ENCODE data around the gene MYL2.
"Not testable (repeated sequence)": the region's sequence is repeated elsewhere in the genome, so short reads cannot be mapped to it uniquely, and the experiment has no call there.

The MYL2 gene, protein sequence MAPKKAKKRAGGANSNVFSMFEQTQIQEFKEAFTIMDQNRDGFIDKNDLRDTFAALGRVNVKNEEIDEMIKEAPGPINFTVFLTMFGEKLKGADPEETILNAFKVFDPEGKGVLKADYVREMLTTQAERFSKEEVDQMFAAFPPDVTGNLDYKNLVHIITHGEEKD
- 0 reads per million in 4 experiments for total RNA-seq

DNA sequence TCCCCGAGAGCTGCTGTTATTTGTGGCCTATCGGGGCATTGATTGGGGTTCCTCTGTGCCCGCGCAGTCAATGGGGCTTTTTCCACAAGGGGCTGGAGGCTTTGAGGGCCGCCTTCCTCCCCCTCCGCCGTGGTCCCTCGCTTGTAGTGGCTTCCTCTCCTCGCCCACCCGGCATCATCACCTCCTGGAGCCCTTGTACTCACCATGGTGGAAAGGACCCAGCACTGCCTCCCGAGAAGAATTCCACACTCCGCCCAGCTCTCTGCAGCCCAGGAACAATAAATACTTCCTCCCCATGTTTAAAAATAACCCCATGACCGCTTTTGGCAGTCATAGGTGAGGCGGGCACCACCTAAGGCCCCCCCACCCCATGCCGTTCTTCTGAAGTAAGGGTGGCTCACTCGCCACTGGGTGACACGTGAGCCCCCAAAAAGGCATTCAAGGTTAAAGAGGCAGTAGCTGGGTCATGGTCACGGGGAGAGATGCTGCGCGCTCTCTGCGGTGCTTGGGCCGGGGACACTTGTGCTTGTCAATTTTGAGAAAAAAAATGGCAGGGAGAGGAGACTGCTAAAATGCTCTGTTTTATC lies at the start of gene MYL2:
TSS of gene MYL2 (minus strand) at position 256 of the 587 bp plus-strand sequence. CDS start at position 206, 50 bp downstream.
- DNase-seq = no peak

DNA sequence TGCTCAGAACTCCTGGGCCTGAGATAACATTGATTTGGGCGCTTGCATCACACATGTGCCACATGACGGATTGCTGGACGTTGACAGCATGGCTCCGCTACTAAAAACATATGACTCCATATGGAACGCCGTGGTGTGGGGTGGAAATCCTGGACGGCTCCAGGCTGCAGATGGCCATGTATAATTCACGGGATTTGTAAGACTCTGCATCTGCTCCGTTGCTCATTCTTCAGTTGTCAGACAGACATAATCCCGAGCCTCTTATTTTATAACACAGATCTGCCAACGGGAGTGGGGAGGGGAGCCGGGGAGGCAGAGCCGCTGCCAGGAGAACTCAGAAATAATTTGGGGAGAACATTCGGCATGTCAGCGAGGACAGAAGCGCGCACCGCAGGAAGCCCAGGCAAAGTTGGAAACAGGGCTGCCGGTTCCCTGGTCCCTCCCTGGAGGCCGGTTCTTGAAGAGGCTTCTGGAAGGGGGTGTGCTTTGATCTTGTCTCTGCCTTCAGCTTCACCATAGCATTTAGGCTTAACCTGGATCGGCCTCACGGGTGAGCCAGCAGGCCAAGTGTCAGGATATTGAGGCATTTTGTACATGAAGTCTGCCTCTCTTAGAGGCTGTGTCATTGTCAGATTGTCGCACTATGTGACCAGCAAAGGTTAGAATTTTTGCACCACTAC lies 45.8 kb upstream of the MYL2 start:
- DNase-seq = no peak

DNA sequence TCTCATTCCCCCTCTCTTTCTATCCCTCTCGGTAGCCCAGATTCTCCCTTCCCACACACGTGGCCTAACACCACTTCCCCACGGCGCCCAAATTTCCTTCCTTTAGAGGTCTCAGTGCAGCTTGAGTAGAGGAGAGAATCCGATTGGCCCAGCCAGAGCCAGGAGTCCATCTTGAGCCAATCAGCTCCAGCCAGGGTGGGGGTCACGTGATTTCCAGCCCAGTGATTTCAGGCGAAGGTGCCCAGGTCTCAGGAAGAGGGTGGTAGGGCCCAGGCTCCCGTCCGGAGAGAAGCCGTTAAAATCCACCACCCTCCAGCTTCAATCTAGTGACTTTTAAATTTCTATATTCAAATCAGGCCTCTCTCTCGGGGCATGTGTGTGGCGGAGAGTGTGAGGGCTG lies 45.2 kb upstream of the MYL2 start:
- no peak for DNase-seq

DNA sequence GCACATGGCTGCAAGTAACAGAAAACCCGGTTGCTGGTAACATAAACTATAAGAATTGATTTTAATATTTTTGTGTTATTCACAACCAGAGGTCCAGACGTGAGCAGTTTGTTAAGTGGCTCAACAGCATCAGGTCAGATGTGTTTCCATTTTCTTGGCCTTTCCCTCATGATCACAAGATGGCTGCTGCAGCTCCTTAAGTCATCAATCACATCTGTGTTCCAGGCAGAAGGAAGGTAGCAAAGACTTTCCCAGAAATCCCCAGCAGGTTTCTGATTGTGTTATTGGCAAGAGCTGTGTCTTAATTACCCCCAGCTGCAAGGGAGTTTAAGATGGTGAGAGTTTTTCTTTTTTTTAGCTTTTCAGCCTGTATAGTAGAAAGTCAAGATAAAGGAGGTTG lies 40.4 kb upstream of the MYL2 start:
- DNase-seq = no peak

DNA sequence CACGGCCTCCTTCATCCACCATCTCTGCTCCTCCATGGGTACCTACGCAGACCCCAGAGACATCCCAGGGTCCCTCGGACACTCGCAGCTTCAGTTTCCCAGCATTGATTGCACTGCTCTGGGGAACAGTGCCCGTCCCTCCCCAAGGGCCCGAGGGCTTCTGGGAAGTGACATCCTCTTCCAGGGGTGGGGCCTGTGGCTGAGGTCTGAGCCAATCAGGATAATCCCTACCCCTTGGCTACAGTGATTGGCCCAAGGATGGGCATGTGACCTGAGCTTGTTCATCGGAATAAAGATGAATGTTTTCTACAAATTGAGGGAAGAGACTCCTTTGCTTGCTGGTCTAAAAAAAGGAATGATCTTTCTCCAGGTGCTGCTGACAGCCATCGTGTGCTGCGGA lies 37.3 kb upstream of the MYL2 start:
- no peak for DNase-seq

DNA sequence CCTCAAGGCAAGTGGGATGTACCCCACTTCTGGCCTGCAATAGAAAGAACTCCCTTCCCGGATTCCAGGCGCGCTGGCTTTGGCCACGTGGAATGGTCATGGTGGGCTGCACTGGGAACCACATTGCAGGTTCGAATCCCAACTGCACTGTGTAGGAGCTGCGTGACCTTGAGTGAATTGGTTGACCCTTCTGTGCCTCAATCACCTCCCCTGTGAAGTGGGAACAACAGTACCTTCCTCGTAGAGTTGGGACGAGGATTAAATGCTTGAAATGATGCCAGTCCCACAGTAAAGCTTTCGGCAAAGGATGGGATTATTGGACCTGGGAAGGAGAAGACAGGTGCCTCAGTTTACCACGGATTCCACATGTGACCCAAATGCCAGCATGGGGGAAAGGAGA lies 36.8 kb upstream of the MYL2 start:
- DNase-seq = no peak

DNA sequence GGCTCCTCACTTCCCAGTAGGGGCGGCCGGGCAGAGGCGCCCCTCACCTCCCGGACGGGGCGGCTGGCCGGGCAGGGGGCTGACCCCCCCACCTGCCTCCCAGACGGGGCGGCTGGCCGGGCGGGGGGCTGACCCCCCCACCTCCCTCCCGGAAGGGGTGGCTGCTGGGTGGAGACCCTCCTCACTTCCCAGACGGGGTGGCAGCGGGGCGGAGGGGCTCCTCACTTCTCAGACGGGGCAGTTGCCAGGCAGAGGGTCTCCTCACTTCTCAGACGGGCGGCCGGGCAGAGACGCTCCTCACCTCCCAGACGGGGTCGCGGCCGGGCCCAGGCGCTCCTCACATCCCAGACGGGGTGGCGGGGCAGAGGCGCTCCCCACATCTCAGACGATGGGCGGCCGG lies 30.5 kb upstream of the MYL2 start:
- not testable (repeated sequence) for DNase-seq

DNA sequence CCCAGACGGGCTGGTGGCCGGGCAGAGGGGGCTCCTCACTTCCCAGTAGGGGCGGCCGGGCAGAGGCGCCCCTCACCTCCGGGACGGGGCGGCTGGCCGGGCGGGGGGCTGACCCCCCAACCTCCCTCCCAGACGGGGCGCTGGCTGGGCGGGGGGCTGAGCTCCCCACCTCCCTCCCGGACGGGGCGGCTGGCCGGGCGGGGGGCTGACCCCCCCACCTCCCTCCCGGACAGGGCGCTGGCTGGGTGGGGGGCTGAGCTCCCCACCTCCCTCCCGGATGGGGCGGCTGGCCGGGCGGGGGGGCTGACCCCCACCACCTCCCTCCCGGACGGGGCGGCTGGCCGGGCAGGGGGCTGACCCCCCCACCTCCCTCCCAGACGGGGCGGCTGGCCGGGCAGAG lies 30.1 kb upstream of the MYL2 start:
- not testable (repeated sequence) for DNase-seq

DNA sequence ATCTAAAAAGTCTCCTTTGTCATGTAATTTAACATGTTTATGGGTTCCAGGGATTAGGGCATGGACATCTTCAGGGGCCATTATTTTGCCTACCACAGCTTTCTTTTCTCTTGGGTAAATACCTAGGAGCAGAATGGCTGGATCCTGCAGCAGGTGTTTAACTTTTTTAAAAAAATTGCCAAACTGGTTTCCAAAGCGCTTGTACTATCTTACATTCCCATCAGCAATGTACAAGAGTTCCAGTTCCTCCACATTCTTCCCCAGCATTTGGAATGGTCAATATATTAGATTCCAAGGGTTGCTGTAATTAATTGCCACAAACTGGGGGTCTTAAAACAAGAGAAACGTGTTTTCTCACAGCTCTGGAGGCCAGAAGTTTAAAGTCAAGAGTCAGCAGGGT lies 27.7 kb upstream of the MYL2 start:
- DNase-seq = no peak

DNA sequence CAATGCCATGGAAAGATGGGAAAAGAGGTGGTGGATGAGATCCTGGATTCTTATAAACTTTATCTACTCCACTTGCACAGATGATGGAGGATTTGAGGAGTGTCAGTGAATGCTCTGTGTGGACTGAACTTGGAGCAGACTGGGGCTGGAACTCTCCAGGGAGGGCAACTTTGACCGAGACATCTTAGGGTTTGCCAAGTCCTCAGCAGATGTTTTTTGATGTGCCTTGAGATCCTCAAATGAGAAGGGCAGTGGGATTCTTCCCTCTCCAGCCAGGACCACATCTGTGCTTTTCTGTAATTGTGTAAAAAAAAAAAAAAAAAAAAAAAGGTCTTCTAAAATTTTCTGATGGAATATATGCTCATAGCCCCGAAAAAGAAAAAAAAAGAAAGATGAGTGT lies 23.0 kb upstream of the MYL2 start:
- DNase-seq = no peak

DNA sequence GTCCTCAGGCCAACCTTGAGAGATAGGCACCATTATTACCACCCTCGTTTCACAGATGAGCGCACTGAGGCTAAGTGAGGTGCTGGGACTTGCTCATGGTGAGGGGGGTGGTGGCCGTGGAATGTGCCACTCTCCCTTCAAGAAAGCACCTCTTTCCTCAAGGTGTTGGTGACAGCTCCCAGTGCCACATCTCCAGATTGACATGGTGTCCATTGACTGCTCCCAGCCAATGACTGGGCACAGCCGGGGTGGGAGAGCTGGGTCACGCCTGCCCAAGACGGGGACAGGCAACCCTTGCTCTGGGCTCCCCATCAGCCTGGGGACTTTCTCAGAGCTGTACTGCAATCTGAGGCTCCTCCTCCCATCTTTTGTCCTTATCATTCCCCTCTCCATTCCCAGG lies 21.0 kb upstream of the MYL2 start:
- DNase-seq = no peak

DNA sequence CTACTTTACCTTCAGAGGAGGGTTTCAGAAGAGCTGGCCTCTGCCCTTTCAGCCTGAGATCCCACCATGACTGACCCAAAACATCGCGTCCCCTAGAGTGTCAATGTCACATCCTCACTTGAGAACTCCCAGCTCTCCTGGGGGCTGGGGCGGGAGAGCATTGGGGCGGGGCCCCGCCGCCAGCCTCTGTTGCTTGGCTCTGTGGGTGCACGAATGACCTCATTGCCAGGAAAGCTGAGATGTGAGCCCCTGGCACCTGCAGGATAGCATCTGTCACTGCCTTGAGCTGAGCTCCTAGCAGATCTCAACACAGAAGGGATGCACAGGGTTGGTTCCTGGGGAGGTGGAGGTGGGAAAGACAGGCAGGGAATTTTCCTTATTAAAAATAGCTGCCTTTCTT lies 20.6 kb upstream of the MYL2 start:
- no peak for DNase-seq

DNA sequence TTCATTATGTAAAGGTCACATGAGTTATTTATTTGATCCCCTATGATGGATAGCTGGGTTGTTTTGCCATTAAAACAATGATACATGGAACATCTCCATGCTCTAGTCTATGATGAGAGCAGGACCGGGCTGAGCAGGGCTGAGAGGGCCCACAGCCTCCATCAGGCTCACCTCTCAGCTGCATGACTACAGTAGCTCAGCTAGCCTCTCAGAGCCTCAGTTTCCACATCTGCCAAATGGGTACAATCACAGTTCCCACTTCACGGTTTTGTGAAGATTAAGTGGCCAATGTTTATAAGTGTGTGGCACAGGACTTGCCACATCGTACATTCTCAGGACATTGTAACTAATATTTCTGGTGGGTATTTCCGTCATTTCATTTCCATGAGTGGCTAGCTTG lies 19.9 kb upstream of the MYL2 start:
- DNase-seq = no peak

DNA sequence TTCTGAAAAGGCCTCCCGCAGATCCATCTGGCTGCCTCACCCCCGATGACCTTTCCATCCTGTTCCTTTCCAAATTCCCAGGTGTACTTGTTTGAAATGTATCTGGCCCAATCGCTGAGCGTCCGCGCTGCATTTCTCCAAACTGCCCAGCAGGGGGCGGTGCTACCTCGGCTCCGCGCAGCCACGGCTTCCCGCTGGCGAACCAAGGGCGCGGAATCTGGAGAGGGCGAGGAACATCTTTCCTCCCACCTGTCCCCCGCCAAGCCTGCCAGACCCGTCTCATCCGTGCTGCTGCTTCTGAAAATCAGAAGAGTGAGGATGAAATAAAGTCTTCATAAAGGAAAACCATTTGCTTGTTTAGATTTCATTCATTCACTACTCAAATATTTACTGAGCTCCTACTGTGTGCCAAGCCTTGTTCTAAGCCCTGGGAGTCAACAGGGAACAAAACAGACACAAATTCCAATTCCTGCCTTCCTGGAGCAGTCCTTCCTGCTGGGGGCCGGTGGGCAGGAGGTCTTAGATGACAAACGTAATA lies 16.8 kb upstream of the MYL2 start:
- peak; percentile 34 for DNase-seq

DNA sequence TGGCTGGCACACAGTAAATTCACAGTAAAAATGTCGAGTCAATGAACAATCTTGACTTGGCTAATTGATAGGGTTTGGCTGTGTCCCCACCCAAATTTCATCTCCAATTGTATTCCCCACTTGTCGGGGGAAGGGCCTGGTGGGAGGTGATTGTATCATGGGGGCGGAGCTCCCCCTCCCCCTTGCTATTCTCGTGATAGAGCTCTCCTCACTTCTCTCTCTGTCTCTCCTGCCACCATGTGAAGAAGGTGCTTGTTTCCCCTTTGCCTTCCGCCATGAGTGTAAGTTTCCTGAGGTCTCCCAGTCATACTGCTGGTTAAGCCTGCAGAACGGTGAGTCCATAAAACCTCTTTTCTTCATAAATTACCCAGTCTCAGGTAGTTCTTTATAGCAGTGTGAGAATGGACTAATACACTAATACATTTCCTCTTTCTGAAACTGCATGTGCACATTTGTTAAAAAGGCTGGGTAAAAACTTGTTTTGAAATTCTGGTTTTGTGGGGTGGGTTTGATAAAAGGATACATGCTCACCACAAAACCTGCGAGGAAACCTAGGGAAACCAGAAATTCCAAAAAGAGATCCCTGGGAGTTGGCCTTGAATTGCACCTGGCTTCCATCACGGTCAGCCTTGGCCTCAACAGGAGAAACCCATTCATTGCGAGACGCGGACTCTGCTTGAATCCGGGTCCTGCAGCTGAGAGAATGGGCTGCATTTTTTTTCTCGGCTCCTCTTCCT lies 16.2 kb upstream of the MYL2 start:
- no peak for DNase-seq

DNA sequence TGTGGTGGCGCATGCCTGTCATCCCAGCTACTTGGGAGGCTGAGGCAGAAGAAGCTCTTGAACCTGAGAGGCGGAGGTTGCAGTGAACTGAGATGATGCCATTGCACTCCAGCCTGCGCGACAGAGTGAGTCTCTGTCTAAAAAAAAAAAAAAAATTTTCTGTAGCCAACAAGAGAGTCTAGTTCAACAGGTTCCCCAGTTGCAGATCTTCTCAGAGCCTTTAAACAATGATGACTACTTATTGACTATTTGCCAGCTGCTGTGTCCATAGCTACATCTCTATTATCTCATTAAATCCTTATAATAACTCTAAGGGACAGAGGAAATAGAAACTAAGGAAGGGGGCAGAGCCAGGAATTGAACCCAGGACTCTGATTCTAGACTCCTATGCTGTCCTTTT lies 15.2 kb upstream of the MYL2 start:
- DNase-seq = no peak

DNA sequence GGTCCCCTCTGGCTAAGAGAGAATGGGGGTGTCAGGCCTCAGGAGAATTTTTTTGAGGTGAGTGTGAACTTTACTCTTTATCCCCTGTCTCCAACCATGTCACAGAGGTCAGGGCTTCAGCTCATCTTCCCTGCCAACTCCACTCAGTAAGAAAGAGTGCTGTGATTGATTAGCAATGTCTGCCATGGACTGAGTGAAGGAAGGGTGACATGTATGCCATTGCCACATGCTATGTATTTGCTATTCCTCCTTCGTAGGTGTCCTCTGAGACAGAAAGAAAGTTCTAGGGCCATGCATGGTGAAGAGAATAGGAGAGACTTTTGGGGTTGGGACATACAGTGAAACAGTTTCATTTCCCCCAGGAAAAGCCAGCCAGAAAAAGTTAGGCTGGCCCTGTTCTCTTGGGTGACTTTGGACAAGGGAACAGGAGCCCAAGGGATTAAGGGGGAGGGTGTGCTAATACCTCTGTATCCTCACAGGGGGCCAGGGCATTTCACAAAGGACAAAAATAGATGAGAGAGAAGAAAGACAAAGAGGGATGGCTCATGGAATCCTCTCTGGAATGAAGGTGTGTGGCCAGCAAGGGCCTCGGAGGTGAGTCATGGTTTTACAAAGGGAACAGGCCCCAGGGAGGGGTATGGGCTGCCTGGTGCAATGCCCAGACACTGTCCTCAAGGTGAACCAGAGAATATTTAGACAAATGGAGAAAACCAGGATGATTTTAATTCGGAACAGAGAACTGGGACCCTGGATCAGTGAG lies 13.9 kb upstream of the MYL2 start:
- no peak for DNase-seq

DNA sequence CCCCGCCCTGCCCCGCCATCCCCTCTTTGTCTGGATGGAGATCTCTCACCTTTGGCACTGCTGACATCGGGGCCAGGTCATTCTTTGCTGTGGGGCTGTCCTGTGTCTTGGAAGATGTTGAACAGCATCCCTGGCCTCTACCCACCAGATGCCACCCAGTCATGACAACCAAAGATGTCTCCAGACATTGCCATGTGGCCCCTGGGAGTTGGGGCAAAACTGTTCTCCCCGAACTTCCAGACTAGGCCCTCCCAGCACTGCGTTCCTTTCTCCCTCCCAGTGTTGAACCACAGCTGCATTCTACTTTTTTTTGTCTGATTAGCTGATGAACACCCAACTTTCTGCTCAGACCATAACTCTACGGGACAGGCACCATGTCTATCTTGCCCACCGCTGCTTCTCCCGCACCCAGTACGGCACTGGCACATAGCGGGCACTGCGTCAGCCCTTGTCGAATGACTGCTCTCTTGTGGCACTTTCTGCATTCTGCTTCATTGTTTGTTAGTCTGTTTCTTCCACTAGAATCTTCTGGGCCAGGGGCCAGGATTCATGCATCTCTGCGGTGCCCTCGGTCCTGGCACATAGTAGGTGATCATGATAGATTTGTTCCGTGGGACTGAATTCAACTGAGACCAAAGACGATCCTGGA lies 13.1 kb upstream of the MYL2 start:
- no peak for DNase-seq

DNA sequence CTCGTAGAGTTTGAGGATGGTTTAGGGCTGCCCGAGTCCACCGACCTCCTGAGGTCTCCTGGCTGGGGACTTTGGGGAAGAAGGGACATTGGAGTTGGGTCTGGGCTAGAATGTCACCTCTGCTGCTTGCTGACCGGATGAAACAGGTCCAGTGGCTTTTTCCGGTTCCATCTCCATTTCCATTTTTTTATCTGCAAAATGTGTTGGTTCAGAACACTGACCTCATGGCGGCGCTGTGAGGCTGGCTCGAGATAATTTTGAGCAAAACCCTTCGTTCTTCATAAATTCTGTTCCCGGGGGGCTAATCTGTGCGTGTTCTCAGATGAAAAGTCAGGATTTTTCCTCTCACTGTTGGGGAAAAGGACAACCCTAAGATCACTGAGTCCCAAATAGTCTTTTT lies 11.7 kb upstream of the MYL2 start:
- no peak for DNase-seq

DNA sequence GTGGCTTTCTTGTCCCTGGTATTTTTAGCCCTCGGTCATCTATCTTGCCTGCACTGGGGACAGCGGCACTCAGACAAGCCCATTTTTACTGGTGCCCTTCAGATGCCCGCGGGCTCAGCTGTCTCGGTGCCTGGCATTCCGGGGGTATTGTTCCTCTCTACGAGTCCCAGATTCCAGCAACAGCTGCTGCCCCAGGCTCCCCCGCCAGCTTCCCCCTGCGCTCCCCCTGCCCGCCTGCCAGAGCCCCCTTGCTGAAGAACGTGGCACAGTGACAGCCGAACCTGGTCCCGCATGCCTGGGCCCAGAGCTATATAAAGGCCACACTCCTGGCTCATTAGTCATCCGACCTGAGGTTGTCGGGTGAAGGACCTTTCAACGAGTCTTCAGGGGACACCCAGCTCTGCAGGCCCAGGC lies 10.9 kb upstream of the MYL2 start:
- no peak for DNase-seq

DNA sequence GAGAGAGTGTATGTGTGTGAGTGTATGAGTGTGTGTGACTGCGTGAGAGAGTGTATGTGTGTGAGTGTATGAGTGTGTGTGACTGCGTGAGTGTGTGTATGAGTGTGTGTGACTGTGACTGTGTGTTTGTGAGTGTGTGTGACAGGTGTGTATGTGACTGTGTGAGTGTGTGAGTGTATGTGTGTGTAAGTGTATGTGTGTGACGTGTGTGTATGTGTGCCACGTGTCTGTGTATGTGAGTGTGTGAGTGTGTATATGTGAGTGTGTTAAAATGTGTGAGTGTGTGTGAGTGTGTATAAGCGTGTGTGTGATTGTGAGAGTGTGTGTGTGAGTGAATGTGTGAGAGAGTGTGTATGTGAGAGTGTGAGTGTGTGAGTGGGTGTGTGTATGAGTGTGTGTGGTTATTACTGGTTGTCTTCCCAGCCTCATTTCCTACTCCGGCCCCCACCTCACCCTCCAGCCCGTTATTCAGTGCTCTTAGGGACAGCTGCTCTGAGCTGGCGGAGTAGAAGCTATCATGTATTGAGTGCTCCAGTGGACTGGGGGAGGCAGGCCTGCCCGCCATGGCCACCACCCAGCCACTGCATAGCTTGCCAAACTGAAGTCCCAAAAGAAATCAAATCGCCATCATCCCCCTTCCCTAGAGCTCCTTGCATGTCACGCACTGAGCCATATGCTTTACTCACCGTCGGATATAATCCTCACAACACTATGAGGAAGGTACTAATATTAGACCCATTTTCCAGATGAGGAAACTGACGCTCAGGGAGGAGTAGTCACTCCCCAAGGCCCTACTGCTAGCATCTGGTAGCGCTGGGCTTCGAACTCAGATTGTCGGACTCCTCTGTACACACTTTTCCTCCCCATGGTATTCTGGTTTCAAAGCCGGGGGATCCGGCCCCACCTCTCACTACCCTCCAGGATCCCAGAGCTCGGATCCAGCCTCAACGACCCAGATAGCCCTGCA lies 10.3 kb upstream of the MYL2 start:
- no peak for DNase-seq
